ENCODE measurements around the gene GGT5. TPM values are rescaled to one million over a fixed set of nuclear protein-coding genes. Genes with fewer than 3 reads are reported as not detected.

Gene GGT5
- total RNA-seq, 4 donors from 2014 or later: 8.9 to 25.2 (median 12.3) TPM

DNA sequence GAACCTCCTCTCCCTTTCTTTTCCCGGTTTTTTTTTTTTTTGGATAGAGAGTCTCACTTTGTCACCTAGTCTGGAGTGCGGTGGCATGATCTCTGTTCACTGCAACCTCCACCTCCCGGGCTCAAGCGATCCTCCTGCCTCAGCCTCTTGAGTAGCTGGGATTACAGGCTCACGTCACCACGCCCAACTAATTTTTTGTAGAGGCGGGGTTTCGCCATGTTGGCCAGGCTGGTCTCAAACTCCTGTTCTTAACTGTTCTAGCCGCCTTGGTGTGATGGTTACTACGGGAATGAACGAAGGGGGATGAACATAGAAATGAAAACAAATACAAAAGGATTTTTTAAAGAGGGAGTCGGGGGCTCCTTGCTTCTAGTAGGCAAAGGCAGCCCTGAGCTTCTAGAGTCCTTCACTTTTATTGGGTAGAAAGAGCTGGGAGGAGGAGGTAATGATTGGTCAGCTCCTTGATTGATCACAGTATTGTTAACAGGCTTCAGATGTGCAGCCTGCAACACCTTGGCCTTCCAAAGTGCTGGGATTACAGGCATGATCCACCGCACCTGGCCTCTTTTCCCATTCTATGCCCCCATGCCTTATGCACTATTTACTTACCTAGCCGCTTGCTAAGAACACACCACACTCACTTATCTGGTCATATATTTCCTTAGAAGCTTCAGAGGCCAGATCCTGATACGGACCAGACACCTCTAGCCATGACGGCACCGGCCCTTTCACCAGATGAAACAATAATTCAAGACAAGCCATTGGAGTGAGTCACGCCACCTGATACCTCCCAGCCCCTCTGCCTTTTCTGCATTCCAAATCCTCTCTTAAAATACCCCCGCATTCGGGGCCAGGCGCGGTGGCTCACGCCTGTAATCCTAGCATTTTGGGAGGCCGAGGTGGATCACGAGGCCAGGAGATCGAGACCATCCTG lies 42.9 kb downstream of the GGT5 start:
- Histone ChIP-seq H3K4me3 (no peak overlapping the region), H3K9me3 (no peaks in the 10 kb centered on the region), H3K27ac (no peak overlapping the region), H3K4me1 (no peaks in the 10 kb centered on the region), H3K27me3 (no peaks in the 10 kb centered on the region), H3K36me3 (no peaks in the 10 kb centered on the region)
- no peak for TF ChIP-seq POLR2A (IDR thresholded peaks at IDR 0.05)
- TF ChIP-seq, protein P1, sequence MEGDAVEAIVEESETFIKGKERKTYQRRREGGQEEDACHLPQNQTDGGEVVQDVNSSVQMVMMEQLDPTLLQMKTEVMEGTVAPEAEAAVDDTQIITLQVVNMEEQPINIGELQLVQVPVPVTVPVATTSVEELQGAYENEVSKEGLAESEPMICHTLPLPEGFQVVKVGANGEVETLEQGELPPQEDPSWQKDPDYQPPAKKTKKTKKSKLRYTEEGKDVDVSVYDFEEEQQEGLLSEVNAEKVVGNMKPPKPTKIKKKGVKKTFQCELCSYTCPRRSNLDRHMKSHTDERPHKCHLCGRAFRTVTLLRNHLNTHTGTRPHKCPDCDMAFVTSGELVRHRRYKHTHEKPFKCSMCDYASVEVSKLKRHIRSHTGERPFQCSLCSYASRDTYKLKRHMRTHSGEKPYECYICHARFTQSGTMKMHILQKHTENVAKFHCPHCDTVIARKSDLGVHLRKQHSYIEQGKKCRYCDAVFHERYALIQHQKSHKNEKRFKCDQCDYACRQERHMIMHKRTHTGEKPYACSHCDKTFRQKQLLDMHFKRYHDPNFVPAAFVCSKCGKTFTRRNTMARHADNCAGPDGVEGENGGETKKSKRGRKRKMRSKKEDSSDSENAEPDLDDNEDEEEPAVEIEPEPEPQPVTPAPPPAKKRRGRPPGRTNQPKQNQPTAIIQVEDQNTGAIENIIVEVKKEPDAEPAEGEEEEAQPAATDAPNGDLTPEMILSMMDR (IDR thresholded peaks at IDR 0.05): no peak
- DNase-seq: no peak

DNA sequence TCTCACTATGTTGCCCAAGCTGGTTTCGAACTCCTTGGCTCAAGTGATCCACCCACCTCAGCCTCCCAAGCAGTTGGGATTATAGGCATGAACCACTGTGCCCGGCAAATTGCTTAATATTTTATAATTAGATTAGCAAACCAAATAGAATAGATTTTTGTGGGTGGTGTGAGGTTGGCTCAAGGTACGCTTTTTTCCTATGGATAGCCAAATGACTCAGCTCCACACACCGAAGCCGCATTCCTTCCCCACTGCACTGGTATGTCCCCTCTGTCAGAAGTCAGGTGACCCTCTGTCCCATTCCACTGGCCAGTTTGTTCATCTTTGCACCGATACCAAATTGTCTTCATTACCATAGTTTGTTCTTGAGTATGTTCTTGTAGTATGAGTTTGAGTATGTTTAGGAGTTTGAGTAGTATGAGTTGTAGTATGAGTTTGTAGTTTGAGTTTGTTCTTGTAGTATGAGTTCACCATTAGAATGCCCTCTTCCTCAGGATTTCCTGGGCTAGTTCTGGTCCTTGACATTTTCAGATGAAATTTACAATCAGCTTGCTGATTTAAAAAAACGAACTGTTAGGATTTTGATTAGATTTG lies 44.2 kb downstream of the GGT5 start:
- no peak overlapping the region for H3K27ac ChIP-seq

DNA sequence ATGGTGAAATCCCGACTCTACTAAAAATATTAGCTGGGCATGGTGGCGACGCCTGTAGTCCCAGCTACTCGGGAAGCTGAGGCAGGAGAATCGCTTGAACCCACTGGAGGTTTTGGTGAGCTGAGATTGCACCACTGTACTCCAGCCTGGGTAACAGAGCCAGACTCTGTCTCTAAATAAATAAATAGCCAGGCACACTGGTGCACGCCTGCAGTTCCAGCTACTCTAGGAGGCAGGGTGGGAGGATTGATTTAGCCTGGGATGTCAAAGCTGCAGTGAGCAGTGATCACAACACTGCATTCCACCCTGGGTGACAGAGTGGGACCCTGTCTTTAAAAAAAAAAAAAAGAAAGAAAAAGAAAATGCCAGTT lies 46.2 kb downstream of the GGT5 start:
- no peak for DNase-seq
- TF ChIP-seq, protein P1 (IDR thresholded peaks at IDR 0.05): no peak
- TF ChIP-seq POLR2A (IDR thresholded peaks at IDR 0.05): no peak
- Histone ChIP-seq H3K4me3 (no peak overlapping the region), H3K36me3 (no peaks in the 10 kb centered on the region), H3K27me3 (no peaks in the 10 kb centered on the region), H3K9me3 (no peaks in the 10 kb centered on the region), H3K27ac (no peak overlapping the region), H3K4me1 (no peaks in the 10 kb centered on the region)

More for the DNA sequence above, 44.2 kb downstream of the GGT5 start:
- TF ChIP-seq POLR2A (IDR thresholded peaks at IDR 0.05): no peak
- TF ChIP-seq, protein P1 (IDR thresholded peaks at IDR 0.05): no peak
- Histone ChIP-seq H3K4me3 (no peak overlapping the region), H3K4me1 (no peaks in the 10 kb centered on the region), H3K36me3 (no peaks in the 10 kb centered on the region), H3K9me3 (no peaks in the 10 kb centered on the region), H3K27me3 (no peaks in the 10 kb centered on the region)
- no peak for DNase-seq

DNA sequence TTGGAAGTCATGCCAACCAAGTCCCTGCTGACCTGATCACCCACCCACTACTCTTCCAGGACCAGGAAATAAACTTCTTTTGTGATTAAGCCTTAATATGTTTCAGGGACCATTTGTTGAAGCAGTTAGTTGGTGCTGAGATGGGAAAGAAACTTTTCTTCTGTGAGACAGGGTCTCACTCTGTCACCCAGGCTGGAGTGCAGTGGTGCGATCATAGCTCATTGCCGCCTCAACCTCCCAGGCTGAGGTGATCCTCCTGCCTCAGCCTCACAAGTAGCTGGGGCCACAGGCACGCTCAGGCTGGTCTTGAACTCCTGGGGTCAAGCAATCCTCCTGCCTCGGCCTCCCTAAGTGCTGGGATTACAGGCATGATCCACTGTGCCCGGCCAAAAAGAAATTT lies 53.0 kb downstream of the GGT5 start:
- Histone ChIP-seq H3K27me3 (no peaks in the 10 kb centered on the region), H3K36me3 (no peaks in the 10 kb centered on the region), H3K9me3 (no peaks in the 10 kb centered on the region), H3K27ac (no peak overlapping the region), H3K4me3 (no peak overlapping the region), H3K4me1 (peaks cover 0 to 12% (median 0%) of the 10 kb centered on the region in 4 donors)
- TF ChIP-seq POLR2A (IDR thresholded peaks at IDR 0.05): no peak
- TF ChIP-seq, protein P1 (IDR thresholded peaks at IDR 0.05): no peak
- DNase-seq: no peak

DNA sequence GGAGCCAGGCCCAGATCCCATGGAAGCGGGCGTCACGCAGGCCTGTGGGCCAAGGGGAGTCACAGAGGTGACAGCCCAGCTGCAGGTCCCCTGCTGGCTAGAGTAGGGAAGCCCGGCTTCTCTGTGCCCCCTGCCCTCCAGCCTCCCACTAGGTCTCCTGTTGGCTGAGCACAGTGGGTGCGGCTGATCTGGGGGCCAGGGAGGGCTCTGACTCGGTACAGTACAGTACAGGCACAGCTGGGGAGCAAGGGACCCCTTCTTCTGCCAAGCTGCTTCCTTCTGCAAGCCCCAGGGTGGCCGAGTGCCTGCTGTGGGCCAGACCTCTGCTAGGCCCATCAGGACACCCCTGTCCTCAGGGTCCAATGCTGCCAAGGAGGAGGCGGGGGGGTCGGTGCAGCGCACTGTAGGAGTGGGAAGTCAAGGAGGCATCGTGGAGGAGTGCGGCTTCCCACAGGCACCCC lies 53.5 kb downstream of the GGT5 start:
- TF ChIP-seq POLR2A (IDR thresholded peaks at IDR 0.05): no peak
- TF ChIP-seq, protein P1 (IDR thresholded peaks at IDR 0.05): no peak
- H3K36me3 ChIP-seq: no peaks in the 10 kb centered on the region
- no peak for DNase-seq
- no peak overlapping the region for H3K4me3 ChIP-seq
- H3K9me3 ChIP-seq: no peaks in the 10 kb centered on the region
- peaks cover 0 to 12% (median 0%) of the 10 kb centered on the region in 4 donors for H3K4me1 ChIP-seq
- H3K27ac ChIP-seq: no peak overlapping the region
- H3K27me3 ChIP-seq: no peaks in the 10 kb centered on the region
